Islet precursor cell (in vitro differentiated cells): ENCODE measurements around the gene NR1H2.
"Not testable (repeated sequence)": the region's sequence is repeated elsewhere in the genome, so short reads cannot be mapped to it uniquely, and the experiment has no call there.

ENCODE experiments used
- DNase-seq: peaks from one replicate; pipeline ENCODE4 v3.0.0-alpha.2; 2018

NR1H2 gene

GRCh38 chr19:50379602-50380001 lies 3.3 kb downstream of the NR1H2 start:
- DNase-seq: no peak

- DNase-seq: no peak
Measured at GRCh38 chr19:50380137-50380536, 3.9 kb downstream of the NR1H2 start.

- no peak for DNase-seq
Measured at GRCh38 chr19:50380751-50381151, 4.5 kb downstream of the NR1H2 start.

GRCh38 chr19:50381881-50382729 lies 5.8 kb downstream of the NR1H2 start:
- DNase-seq: no peak

GRCh38 chr19:50383001-50383851 lies 7.0 kb downstream of the NR1H2 start:
- DNase-seq: no peak

- DNase-seq: peak; percentile 99
Measured at GRCh38 chr19:50383852-50384684, 7.8 kb downstream of the NR1H2 start, which contains the start of gene POLD1. TSS of gene POLD1 (plus strand) at chr19:50384347. CDS start at chr19:50398852, 14,505 bp downstream.

- DNase-seq: no peak
Measured at GRCh38 chr19:50384685-50385535, 8.7 kb downstream of the NR1H2 start.

- DNase-seq: no peak
Measured at GRCh38 chr19:50387176-50387867, 11.1 kb downstream of the NR1H2 start.

- DNase-seq: no peak
Measured at GRCh38 chr19:50387868-50388245, 11.6 kb downstream of the NR1H2 start.

GRCh38 chr19:50390295-50390694 lies 14.0 kb downstream of the NR1H2 start:
- DNase-seq: not testable (repeated sequence)

GRCh38 chr19:50390952-50391351 lies 14.7 kb downstream of the NR1H2 start:
- not testable (repeated sequence) for DNase-seq

- DNase-seq: no peak
Measured at GRCh38 chr19:50392759-50393158, 16.5 kb downstream of the NR1H2 start.

- no peak for DNase-seq
Measured at GRCh38 chr19:50393589-50393988, 17.3 kb downstream of the NR1H2 start.

- DNase-seq: no peak
Measured at GRCh38 chr19:50394017-50394416, 17.8 kb downstream of the NR1H2 start.

- DNase-seq: peak; percentile 47
Measured at GRCh38 chr19:50398675-50399367, 22.6 kb downstream of the NR1H2 start.

- no peak for DNase-seq
Measured at GRCh38 chr19:50399368-50399745, 23.1 kb downstream of the NR1H2 start.

GRCh38 chr19:50401605-50402450 lies 25.6 kb downstream of the NR1H2 start:
- DNase-seq: no peak

GRCh38 chr19:50402544-50403301 lies 26.5 kb downstream of the NR1H2 start:
- DNase-seq: no peak
